ENCODE measurements around the gene MRPS12.
"Not testable (repeated sequence)": the region's sequence is repeated elsewhere in the genome, so short reads cannot be mapped to it uniquely, and the experiment has no call there.

The MRPS12 gene

DNA sequence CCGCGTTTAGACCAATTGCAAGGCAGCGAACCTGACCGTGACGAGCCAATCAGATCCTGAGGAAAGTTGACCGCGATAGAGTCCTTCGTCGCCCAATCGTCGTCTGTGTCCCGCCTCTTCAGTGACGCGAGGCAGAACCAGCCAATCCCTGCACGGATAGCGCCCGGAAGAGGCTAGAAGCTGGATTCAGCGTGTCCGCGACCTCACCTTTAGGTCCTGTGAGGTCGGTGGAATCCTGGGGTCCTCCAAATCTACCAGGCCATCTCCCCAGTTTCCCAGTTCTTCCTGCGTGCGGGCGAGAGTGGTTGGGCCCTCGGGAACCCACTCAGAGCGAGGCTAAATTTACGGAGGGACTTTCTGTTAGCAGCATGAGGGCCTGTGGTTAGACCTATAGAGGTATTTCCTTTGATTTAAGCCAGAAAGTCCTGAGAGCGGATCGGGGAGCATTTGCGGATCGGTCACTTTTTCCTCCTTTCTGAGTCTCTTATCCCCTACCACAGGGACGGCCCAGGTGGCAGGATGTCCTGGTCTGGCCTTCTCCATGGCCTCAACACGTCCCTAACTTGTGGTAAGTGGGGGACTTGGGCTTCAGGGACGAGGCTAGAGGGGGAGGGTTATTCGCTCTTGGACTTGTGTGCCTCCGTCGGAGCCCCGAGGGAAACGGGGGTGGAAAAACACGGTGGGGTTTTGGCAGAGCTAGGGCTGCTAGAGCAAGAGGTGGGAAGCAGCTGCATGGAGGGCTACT is at the start of gene MRPS12:
Gene MRPS12 (plus strand): TSS at position 169 of the 745 bp plus-strand sequence. CDS start 351 bp downstream, at position 520.
- DNase-seq (ENCODE audit: low read depth in 2 of 3, low spot score in 2 of 3): peak in 1 of 3 experiments; percentile 92

DNA sequence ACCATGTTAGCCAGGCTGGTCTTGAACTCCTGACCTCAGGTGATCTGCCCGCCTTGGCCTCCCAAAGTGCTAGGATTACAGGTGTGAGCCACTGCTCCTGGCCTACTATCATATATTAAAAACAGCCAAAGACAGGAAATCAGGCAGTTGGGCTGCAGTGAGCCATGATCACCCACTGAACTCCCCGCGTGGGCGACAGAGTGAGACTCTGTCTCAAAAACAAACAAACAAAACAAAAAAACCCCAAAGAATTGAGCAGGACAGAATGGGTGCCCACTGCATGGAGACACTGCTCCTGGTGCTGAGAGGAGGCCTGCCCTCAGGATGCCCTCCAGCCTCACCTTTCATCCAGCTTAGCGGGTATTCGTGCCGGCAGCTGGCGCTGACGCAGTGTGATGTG is 47.5 kb upstream of the MRPS12 start:
- no peak for DNase-seq (ENCODE audit: low read depth in 2 of 3, low spot score in 2 of 3)

DNA sequence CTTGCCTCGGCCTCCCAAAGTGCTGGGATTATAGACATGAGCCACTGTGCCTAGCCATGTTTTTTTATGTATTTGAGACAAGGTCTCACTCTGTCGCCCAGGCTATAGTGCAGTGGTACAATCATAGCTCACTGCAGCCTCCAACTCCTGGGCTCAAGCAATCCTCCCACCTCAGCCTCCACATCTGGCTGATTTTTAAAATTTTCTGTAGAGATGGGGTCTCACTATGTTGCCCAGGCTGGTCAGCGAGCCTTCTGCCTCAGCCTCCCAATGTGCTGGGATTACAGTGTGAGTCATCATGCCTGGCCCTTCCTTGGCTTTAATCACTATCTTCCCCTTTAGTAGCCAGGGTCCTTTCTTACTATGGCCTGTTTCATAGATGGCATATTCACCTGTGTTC is 46.1 kb upstream of the MRPS12 start:
- DNase-seq (ENCODE audit: low read depth in 2 of 3, low spot score in 2 of 3): not testable (repeated sequence)

DNA sequence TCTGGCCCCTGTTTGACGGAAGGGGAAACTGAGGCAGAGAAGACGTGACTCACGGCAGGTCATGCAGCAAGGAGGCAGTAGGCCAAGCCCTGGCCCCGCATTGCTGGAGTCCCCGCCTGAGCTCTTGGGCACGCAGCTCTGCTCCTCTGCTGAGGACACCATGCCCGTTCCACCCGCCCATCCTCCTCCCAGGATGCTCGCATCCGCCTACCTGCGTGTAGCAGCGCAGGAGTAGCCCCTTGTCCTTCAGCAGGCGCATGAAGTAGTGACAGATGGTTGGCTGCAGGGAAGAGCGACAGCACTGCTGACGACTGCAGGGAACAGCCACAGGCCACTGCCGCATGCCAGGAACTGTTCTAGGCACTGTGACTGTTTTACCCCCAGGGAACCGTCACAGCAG is 41.9 kb upstream of the MRPS12 start:
- DNase-seq (ENCODE audit: low read depth in 2 of 3, low spot score in 2 of 3): no peak

DNA sequence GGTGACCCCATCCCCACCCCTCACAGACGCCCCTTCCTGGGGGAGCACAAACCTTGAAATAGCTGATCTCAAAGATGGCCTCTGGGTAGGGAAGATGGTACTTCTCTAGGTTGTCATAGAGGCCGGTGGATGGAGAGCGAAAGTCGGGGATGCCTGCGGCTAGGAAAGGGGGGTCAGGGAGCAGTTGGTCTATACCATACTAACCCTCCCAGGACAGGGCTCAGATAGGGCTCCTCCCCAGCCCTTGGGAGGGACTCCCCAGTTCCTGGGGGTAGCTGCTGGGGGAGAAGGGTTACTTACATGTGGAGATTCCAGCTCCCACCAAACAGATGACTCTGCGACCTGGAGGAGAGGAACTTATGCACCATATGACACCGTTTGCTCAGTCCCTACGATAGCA is 40.9 kb upstream of the MRPS12 start:
- DNase-seq (ENCODE audit: low read depth in 2 of 3, low spot score in 2 of 3): no peak

DNA sequence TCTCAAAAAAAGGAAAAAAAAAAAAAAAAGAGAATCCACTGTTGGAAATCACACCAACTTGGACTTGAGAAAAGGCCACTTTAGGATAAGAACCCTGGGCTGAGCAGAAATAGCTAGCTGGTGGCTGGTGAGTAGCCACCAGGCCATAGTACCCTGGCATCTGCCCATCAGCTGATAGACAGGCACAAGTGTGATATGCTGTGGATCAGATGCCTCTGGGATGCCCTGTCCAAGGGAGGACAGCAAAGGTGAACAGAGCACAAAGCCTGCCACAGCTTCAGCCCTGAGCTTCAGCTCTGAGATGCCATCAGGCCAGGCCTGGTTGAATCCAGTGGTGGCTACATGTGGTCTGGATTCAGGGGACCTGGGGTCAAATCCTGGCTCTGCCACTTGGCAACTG is 40.1 kb upstream of the MRPS12 start:
- no peak for DNase-seq (ENCODE audit: low read depth in 2 of 3, low spot score in 2 of 3)

DNA sequence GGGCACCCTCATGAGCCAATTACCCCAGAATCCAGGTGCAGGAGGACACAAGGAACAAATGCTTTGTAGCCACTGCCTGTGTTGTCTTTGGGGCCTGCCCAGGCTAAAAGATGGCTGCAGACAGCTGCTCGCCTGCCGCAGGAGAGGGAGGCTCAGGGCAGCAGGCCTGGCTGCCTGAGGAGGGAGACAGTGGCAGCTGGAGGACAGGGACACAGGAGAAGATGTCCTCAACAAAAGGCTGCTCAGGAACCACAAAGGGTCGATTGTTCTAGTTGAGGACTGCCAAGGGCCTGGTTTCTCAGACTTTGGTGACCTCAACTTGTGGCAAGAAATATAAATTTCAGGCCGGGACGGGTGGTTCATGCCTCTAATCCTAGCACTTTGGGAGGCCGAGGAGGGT is 39.0 kb upstream of the MRPS12 start:
- DNase-seq (ENCODE audit: low read depth in 2 of 3, low spot score in 2 of 3): no peak

DNA sequence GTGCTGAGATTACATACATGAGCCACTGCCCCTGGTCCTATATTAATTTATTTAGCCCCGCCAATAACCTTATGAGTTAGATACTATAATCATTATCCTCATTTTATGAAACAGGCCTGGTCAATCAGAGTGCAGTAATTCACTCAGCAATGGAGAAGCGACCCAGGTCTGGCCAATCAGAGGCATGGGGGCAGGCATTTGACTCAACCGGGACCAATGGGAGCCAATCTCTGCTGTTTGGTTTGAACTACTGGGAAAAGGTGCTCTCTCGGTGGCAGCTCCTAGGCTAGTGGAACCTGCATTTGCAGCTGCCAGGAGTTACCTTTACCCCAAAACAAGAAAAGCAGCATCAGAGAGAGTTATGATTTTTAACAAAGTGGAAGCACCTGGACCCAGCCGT is 37.9 kb upstream of the MRPS12 start:
- no peak for DNase-seq (ENCODE audit: low read depth in 2 of 3, low spot score in 2 of 3)

DNA sequence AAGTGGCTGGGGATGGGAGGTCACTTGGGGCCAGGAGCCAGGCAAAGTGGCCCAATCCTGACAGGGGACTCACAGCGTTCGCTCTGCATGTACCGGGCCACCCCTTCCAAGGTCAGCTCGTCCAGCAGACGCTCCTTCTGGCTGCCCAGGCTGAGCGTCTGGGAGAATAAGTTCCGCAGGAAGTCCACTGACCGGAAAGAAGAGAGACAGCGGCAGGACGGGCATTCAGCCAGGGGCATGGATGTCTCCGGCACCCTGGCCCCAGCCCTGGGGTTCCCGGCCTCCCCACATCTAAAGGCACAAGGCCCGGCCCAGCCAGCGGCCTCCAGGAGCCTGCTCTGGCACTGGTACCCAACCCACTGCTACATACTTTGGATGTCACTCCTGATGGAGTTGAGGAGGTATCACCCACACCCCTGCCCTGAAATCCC is 37.4 kb upstream of the MRPS12 start:
- DNase-seq (ENCODE audit: low read depth in 2 of 3, low spot score in 2 of 3): no peak

DNA sequence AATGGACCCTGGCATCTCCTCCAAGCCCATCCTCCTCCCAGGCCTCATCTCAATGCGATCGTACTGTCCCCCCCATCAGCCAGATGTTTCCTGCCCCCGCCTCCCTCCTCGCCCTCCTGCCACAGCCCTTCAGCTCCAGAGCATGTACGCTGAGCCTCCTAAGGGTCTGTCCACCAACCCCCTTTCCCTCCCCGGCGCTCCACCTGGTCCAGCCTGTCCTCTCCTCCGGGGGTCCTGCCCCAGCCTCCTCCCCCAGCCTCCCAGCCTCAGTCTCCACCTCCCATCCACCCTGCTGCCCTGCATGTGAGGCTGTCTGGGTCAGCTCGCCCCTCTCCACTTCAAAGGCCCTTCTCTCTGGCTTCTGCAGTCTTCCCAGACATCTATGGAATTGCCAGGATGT is 35.8 kb upstream of the MRPS12 start:
- no peak for DNase-seq (ENCODE audit: low read depth in 2 of 3, low spot score in 2 of 3)

DNA sequence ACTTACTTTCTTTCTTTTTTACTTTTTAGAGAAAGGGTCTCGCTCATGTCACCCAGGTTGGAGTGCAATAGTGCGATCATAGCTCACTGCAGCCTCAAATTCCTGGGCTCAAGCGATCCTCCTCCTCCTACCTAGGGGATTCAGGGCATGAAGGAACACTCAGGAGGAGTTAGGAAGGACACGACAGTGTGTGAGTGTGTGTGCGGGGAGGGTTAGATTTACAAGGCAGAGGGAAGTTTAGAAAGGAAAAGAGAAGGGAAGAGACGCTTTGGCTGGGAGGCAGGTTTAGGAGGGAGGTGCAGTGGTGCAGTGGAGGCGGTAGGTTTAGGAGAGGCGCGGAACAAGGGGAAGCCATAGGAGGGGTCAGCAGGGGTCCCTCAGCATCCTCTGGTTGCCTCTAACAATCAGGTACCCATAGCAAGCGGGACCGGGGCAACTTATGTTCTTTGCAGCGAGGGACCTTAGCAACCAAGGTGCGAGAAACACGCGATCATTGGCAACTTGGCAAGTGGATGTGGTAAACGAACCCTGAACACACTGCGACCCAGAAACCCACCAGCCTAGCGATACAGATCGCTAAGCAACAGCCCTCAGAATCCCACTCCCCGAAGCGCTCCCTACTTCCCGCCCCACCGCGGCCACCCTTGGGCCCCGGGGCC is 31.8 kb upstream of the MRPS12 start:
- DNase-seq (ENCODE audit: low read depth in 2 of 3, low spot score in 2 of 3): no peak

DNA sequence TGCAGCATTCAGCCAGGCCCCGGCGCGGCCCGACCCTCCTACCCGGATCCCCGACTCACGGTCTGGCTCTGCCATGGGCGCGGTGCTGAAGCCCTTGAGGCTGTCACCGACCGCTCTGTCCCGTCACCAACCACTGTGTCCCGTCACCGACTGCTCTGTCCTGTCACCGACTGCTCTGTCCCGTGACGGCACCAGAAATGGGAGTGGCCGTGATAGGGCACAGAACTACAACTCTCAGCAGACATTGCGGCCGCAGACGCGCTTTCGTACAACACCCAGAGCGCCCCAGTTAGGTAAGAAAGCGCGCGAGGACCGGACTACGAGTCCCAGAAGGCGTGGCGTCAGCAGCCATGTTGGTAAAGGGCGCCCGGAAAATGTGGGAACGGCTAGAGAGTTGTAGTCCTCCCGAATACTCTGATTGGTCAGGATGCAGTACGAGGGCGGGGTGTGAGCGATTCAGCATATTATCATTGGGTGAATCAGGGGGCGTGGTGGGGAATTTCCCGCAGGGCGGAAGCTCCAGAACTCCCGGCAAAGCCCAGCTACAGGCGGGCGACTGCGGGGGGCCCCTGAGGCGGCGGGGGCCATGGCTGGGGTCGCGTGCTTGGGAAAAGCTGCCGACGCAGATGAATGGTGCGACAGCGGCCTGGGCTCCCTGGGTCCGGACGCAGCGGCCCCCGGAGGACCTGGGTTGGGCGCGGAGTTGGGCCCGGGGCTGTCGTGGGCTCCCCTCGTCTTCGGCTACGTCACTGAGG is 31.1 kb upstream of the MRPS12 start, which contains the start of the genes NFKBIB and SIRT2:
Gene NFKBIB (plus strand): TSS at position 523 of the 755 bp plus-strand sequence. CDS start 64 bp downstream, at position 587.
Gene SIRT2 (minus strand): TSS at position 172 of the 755 bp plus-strand sequence. CDS start 97 bp downstream, at position 75.
- peak; percentile 84 to 95 (median 95) for DNase-seq (ENCODE audit: low read depth in 2 of 3, low spot score in 2 of 3)

DNA sequence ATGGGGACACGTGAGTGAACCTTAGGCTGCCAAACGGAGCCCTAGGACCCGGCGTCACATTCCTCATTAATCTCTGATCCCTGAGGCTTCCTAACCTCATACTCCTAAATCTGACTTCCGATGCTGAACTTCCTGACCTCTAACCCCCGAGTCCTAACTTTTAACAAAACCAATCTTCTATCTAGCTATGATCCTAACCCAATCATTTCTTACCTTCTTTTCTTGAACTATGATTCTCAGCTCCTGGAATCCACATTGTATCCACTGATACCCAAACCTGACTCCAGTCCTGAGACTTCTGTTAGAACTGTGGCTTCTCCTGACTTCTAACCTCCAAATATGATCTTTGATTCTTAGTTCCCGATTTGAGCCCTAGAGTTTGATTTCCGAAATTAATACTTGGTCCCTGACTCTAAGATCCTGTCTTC is 30.5 kb upstream of the MRPS12 start:
- DNase-seq (ENCODE audit: low read depth in 2 of 3, low spot score in 2 of 3): no peak

DNA sequence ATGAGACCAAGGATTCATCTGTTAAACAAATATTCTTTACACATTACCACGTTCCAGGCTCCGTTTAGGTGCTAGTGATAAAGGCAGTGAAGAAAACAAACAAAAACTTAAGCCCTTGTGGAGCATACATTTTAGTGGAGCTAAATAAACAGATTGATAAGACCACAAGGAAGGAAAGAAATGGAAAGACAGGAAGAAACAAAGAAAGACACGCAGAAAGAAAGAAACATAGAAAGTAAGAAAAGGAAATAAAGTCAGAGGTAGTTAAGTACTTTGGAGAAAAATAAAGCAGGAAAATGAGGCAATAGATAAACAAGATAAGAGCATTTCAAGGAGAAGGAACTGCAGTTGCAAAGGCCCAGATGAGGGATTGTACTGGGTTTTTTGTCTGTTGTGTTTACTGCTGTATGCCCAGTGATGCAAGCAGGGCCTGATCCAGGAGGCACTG is 30.0 kb upstream of the MRPS12 start:
- DNase-seq (ENCODE audit: low read depth in 2 of 3, low spot score in 2 of 3): no peak

DNA sequence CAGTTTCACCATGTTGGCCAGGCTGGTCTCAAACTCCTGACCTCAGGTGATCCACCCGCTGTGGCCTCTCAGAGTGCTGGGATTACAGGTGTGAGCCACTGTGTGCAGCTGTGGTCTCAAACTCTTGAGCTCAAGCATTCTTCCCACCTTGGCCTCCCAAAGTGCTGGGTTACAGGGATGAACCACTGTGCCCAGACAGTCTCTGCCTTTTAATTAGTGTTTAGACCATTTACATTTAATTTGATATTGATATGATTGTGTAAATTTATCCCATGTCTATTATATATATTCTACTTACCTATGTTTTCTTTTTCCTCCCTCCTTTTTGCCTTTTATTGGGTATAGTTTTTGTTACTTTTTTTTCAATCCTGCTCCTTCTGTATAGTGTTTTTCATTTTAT is 29.1 kb upstream of the MRPS12 start:
- no peak for DNase-seq (ENCODE audit: low read depth in 2 of 3, low spot score in 2 of 3)

DNA sequence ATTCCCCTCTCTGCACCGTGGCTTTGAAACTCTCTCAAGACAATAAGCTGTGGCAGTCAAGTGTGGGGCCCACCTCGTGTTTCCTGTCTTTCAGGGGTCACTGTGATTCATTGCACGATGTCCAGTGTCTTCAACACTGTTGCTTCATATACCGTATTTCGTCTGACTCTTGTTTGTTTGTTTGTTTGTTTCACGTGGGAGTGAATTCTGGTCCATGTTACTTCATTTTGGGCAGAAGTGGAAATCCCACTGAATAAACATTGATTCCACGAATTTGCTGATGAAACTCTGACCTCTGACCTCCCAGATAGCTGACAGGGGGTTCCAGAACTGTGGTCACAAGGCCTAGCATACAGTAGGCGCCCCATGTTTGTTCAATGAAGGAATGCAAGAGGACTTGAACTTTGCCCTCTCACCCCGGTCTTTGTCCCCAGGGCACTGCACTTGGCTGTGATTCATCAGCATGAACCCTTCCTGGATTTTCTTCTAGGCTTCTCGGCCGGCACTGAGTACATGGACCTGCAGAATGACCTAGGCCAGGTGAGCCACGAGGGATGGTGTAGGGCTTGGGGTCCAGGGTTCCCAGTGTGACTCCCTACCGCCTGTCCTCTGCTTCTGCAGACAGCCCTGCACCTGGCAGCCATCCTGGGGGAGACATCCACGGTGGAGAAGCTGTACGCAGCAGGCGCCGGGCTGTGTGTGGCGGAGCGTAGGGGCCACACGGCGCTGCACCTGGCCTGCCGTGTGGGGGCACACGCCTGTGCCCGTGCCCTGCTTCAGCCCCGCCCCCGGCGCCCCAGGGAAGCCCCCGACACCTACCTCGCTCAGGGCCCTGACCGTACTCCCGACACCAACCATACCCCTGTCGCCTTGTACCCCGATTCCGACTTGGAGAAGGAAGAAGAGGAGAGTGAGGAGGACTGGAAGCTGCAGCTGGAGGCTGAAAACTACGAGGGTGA is 25.9 kb upstream of the MRPS12 start:
- DNase-seq (ENCODE audit: low read depth in 2 of 3, low spot score in 2 of 3): no peak

DNA sequence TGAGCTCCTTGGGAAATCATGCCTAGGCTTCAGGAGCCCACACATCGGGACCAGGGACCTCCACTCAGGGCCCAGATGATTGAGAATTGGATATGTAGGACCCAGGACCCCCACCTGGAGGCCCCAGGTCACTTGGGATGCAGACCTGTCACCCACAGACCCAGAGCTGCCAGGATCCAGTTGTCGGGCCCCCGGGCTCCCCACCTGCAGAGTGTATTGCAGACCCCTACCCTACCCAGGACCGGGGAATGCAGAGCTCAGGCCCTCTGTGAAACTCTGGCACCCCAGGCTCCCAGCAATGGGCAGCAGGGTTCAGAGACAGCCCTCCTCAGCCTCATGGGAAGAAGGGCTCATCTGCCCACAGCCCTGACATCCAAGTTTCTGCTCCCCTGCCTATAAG is 25.1 kb upstream of the MRPS12 start:
- DNase-seq (ENCODE audit: low read depth in 2 of 3, low spot score in 2 of 3): no peak

DNA sequence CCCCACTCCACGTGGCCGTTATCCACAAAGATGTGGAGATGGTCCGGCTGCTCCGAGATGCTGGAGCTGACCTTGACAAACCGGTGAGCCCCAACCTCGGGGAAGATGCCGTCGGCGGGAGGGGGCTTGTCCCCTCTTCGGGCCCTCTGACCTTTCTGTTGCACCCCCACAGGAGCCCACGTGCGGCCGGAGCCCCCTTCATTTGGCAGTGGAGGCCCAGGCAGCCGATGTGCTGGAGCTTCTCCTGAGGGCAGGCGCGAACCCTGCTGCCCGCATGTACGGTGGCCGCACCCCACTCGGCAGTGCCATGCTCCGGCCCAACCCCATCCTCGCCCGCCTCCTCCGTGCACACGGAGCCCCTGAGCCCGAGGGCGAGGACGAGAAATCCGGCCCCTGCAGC is 23.5 kb upstream of the MRPS12 start:
- no peak for DNase-seq (ENCODE audit: low read depth in 2 of 3, low spot score in 2 of 3)

DNA sequence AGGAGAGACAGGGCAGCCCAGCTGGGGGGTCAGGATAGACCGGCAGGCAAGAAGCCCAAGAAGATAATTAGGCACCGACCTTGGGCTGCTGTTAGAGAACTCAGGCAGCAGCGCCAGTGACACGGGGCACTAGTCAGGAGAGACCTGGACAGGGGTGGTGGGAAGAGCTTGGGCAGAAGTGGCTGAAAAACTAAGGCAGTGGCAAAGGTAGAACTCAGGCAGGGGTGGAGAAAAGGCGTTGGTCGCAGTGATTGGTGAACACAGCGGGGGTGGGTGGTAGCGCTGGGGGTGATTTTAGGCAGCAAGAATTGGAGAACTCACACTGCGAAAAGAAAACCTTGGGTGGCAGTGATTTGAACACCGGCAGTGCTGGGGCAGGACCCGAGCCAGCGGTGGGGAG is 23.1 kb upstream of the MRPS12 start:
- no peak for DNase-seq (ENCODE audit: low read depth in 2 of 3, low spot score in 2 of 3)

DNA sequence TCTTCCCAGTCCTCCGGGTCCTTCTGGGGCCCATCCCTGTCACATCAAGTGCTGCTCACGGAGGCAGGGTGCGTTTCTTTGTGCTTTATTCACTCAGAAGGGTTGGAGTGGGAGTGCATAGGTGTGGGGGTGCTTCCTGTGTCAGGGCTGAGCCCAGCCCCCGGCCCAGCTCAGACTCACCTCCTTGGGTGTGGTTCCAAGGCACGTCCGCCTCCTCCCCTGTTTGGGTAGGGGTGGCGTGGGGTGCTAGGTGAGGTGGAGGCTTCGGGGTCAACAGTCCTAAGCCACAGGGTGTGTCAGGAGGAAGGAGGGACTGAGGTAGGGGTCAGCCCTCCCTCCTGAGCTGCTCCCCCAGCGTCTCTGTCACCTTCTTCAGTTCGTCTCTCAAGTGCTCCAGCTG is 21.8 kb upstream of the MRPS12 start:
- no peak for DNase-seq (ENCODE audit: low read depth in 2 of 3, low spot score in 2 of 3)

DNA sequence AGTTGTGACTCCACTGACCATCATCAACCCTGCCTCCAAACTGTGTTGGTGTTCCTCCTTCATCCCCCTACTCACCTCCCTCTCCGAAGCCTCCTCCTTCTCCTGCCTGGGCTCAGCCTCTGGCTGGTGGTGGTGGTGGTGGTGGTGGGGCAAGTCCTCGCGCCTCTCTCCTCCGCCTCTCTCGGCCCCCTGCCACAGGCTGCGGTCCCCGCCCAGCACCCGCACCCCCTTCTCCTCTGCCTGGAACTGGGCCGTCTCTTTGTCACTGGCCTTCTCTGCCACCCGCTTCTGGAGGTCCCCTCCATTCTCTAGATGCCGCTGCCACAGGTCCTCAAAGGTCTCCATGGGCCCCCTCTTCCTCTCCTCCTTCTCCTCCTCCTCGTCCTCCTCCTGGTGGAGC is 20.3 kb upstream of the MRPS12 start:
- no peak for DNase-seq (ENCODE audit: low read depth in 2 of 3, low spot score in 2 of 3)
